NCI-H524 treated with DMSO at 0.1 percent for 48 hours (cell line): ENCODE data around the gene CST6.
"Not testable (repeated sequence)": the region's sequence is repeated elsewhere in the genome, so short reads cannot be mapped to it uniquely, and the experiment has no call there.

ENCODE experiments used
- DNase-seq: peaks from one replicate; lab custom pipeline; 2025; lab: John Stamatoyannopoulos, UW

The CST6 gene

DNA sequence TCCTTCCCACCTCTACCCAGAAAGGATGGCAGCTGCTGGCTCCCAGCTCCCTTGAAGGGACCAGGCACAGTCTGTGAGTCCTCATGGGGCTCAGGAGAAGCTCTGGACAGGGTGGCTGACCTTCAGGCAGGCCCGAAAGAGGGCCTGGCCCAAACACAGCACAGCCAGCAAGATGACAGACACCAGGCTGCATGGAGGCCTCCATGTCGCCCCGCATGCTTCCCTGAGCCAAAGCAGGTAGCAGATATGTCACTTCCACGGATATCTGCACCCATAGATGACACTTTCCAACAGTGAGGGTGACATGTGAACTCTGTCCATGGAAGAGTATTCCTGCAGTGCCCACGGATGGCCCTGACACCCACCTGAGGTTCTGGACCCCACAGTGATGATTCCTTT lies 28.2 kb upstream of the CST6 start:
- no peak for DNase-seq

DNA sequence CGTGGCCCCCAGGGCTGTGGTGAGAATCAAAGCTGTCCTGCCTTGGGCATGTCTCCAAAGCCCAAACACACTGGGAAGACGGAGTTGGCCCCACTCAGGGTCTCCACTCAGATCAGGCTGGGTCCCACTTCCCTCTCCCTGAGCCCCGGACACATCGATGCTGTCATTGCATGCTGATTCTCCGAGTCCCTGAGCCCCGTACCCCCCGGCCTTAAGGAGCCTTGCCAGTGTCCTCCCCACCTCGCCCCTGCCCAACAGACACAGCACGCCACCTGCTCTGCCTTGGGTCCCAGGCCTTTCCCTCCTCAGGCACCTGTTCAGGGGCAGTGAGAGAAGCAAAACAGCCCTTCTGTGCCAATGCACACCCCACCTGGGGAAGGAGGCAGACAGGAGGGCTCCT lies 24.5 kb upstream of the CST6 start:
- DNase-seq: no peak

DNA sequence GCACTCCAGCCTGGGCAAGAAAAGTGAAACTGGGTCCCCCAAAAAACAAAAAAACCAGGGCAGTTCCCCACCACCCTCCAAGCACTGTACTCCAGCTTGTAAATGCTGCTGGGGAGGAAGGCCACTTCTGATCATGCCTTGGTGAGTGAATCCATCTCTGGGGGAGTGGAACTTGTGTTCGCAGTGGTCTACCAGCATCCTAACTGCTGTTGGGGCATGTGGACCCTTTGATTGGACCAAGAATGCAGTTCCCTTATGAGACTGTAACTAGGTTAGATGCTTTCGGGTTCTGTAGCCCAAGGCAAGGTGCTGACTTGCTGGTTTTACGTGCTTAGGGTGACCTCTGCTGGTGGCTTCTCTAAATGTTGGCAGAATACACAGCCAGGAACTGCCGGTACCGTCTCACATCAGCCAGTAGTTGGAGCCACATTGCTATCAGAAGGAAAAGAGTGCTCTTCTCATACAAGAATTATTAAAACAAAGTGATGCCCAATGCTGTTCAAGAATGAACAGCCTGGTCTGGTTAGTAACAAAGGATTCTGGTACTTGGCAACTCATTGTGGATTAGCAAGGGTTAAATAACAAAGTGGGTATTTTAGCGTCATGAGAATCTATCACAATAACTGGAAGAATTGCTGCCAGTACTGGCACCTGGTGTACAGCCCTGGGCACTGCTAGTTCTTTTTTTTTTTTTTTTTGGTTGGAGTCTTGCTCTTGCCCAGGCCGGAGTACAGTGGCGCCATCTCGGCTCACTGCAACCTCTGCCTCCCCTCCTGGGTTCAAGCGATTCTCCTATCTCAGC lies 22.8 kb upstream of the CST6 start:
- peak; percentile 55 for DNase-seq

DNA sequence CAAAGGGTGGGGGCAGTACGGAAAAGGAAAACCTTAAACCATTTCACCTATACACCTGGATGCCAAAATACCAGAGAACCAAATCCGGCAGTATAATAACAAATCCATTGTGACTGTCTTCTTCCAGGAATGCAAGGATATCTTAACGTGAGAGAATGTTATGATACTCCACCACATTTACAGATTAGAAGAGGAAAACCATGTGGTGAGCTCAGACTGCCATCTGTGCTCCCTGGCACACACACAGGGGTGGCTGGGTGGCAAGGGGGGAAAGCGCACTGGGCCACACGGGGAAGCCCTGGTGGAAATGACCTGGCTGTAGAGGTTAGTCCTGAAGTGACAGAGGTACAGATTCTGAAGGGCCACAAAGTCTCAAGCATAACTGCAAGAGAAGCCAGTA lies 19.8 kb upstream of the CST6 start:
- peak; percentile 9 for DNase-seq

DNA sequence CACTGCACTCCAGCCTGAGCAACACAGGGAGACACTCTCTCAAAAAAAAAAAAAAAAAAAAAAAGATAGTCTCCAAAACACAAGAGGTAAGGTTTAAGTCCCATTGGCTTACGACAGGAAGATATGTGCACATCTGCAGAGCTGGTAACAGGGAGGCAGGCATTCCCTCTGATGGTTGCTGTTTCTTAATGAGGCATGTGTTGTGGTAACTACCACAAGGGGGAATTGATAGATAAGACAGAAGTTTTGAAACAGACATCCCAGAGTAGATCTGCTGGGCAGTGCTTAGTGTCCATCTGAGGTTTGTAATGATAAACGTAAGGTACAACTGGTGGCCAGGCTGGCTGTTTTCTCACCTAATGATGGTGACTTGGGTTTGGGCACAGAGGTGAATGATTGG lies 14.5 kb upstream of the CST6 start:
- no peak for DNase-seq

DNA sequence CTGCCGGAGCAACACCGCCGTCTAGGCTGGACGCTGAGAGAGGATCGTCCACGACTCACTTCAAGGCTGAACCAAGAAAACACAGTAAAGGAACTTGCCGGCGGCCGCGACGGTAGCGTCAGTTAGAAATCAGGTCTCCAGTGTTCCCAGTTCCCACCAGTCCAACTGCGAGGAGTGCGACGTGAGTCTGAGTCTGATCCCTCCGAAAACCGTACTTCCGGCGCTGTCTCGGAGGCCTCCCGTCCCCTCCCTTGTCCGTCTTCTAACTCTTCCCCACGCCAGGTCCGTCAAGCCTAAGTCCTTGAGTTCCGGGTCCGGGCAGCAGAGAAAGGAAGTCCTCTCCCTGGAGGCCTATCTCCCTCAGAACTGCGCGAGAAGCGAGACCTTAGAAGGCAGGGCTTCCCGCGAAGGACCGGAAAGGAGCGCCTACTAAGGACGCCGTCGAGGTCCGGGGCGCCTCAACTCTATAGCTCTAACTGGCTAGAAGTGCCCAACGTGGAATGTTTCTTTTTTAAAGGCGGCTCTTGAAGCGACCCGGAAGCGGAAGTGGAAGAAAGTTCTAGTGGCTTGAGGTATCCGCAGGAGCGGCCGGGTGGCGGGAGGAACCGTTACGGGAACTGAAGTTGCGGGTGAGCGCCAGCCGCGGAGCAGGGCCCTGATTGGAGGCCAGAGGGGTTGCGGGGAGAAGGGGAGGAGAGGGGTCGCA lies 9.7 kb upstream of the CST6 start, which contains the start of the genes BANF1 and EIF1AD:
Gene BANF1 (plus strand): TSS at position 562 of the 706 bp plus-strand sequence. CDS start 748 bp downstream, outside the sequence.
Gene EIF1AD (minus strand): TSS at position 216 of the 706 bp plus-strand sequence. CDS start 1,768 bp downstream, outside the sequence.
- DNase-seq: peak; percentile 80

DNA sequence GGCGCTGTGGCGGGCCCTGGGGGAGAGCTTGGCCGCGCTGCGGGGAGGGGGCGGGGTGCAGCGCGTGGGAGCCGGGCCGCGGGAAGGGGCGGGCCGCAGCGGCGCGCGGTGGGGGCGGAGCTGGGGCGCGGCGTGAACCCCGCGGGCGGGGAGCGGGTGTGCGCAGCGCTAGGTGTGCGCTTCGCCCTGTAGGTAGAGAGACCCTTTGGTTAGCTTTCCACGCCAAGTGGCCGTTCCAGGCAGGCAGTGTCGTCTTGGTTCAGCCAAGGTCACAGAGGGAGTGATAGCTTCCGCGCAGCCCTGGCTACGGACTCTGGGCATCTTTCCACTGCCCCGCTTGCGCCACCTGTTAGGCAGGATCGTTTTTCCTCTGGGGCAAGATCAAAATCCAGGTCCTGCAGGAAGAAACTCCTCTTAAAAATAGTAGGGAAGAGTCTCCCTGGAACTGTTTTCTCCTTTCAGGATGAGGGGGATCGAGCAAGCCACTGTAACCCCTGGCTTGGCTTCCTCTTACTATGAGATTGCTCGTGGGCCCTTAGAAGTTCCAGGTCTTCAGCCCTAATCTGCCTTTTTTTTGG lies 9.1 kb upstream of the CST6 start:
- no peak for DNase-seq

DNA sequence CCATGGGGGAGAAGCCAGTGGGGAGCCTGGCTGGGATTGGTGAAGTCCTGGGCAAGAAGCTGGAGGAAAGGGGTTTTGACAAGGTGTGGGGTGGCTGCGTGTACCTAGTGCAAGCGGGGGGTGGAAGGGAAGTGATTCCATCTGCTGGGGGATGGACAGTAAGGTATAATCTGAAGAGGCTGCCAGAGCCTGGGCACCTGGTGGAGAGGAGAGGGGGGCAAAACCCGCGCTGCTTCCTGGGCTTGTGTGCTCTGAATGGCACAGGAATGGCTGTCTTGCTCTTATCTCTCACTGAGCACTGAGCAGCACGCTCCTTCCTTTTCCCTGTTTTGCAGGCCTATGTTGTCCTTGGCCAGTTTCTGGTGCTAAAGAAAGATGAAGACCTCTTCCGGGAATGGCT lies 8.5 kb upstream of the CST6 start:
- DNase-seq: no peak

DNA sequence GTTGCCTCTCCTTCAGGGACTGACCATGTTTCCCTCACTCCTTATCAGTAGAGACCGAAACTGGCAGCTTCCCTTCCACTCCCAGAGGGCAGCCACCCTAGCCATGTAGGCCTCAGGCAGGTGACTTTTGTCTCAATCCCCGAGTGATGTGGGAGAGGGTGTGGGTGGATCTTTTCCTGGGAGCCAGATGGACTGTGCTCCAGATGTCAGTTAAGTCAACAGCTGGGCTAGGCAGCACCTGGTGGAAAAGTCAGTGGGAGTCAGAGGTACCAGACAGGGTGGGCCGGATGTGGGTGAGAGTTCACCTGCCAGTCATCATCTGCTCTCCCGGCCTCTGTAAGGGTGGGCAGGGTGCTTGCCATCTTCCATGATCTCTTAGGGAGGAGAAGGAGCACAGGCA lies 7.6 kb upstream of the CST6 start:
- no peak for DNase-seq

DNA sequence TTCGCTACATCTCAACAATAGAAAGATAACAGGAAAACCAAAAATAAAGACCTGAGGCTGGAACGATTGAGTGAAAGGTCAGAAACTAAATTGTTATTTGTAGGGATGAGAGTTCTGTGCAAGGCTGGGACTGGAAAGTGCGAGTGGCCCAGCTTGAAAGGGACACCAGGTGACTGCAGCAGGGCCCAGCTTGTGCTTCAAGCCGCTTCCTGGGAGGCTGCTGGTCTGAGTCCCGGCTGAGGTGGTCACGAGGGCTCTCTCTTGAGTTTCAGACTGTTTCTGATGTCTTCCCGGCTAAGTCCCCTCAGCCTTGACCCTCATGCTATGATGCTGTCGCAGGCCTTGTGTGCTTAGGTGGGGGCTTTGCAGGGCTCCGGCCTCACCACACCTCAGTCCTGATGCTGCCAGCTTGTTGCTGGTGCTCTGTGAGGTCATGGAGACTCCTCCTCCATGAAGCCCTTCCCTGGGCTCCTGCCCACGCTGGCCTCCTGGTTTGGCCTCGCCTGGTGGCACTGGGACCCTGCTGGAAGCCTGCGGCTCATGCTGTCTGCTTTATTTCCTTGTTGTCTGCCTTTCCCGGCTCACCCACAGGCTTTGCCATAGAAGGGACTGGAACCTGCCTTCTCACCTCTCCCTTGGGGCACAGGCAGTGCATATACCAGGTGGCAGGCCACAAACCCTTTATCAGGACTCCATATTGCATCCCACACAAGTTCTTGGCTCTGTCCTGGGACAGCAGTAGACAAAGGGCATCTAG lies 5.5 kb upstream of the CST6 start:
- DNase-seq: no peak

DNA sequence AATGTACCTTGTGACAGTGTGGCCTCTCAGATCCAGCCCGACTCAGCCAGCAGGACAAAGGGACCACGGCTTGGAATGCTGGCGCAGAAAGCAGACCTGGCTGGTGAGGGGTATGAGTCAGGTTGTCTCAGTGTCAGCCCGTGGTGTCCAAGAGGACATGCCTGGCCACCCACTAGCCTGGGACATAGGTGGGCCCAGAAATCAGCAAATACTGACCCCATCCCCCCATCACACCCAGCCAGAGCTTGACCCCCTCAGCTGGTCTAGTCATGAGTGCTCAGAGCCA lies 5.0 kb upstream of the CST6 start:
- DNase-seq: no peak

DNA sequence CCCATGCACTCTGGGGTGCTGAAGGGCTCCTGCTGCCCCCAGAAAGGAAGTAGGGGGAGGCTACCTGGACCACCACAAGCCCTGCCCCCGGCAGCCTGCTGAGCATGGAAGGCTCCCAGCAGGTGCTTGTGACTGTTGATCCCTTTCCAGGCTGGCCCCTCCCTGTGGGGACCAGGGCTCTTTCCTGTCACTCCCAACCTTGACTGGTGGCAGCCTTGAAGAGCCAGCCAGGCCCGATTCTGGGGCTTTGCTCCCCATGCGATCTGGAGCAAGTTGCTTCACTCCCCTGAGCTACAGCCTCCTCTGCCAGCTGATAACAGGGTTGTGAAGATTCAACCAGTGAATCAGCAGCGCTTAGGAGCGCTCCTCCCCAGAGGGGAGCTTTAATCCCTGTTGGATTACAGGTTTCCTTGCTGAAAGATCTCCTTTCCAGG lies 4.6 kb upstream of the CST6 start:
- no peak for DNase-seq

DNA sequence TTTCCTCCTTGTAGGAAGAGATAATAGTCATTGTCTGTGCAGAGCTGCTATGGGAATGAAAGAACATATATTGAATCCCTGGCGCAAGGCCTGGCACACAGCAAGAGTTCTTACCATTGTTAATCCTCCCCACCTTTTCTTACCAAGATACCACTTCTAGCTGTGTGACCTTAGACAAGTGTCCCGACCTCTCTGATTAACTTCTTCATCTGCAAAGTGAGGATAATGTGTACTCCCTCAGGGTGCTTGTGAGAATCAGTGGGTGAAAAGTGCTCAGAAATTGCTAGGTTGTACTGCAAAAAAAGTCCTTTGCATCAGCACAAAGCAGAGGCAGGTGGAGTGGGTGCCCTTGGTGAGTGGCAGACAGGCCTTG lies 3.7 kb upstream of the CST6 start:
- no peak for DNase-seq

DNA sequence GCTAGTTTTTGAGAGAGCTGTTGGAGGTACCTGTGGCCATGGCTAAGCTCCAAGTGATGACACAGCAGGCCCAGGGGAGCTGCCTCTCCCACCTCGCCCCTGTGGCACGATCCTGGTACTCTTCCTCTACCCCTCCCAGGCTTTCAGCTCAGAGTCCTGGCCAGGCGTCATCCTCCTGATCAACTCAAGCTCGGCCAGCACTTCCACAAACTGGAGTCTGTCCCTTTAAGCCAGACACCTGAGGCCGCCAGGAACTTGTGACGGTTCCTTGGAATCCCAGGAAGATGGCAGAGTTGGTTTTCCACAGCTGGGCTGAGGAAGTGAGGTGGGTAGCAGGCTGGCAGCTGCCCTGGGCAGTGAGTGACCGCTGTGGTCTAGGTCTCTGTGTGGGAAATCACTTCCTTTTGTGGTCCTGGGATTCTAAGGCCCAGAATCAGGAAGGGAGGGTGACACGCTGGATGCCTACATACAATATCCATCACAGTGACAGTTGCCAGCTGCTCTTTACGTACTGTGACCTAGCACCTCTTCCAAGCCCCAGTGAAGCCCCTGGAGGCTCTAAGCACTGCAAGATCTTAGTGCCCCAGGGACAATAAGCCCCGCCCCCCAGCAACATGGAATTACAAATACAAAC lies 3.2 kb upstream of the CST6 start:
- DNase-seq: no peak

DNA sequence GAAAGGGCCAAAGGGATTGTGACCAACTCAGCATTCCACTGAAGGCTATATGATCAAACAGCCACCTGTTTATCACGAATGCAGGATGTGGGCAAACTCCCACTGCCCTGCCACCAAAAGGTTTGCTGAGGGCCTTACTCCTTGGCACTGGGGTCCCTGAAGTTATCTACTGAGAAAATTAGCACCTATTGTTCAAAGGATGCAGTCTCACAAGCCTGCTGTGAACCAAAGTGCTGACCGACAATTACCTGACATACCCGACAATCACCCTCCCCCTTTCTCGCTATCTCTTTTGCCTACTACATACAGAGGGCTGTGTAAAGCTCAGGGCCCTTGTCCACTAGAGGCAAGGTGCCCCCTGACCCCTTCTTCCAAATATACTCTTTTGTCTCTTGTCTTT lies 1.8 kb upstream of the CST6 start:
- DNase-seq: not testable (repeated sequence)

DNA sequence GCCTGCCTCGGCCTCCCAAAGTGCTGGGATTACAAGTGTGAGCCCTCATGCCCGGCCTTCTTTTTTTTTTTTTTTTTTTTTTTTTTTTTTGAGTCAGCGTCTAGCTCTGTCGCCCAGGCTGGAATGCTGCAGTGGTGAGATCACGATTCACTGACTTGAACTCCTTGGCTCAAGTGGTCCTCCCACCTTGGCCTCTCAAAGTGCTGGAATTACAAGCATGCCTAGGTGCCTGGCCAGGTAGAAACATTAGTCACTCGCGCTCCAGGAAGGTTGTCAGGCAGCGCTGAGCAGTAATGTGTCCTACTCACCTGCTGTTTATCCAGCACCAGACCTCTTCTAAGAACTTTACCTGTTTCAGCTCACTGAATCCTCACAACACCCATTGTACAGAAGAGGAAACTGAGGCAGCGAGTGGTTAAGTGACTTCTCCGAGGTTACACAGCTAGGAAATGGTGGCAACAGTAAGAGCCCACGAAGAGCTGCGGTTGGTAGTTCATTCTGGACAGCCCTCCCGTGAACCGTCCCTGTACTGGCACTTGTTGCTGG lies 496 bp upstream of the CST6 start:
- DNase-seq: no peak

DNA sequence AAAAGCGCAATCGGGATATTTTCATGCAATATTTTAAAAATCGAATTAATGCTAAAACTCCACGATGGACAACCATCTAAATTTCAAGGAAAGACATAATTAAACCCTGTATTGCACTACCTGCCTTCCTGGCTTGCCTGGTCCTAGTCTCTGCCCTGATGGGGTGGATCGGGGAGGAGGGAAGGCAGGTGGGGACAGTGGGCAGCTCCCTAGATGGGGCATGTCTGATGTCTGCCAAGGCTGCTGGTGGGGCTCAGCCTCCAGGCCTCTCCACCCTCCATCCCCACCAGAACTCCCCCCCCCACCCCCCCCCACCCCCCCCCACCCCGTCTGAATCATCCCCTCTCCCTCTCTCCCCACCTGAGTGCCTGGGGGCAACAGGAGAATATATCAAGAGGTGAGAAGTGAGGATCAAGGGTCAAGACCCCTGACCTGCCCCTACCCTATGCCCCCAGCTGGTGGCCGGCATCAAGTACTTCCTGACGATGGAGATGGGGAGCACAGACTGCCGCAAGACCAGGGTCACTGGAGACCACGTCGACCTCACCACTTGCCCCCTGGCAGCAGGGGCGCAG lies 650 bp downstream of the CST6 start:
- no peak for DNase-seq

DNA sequence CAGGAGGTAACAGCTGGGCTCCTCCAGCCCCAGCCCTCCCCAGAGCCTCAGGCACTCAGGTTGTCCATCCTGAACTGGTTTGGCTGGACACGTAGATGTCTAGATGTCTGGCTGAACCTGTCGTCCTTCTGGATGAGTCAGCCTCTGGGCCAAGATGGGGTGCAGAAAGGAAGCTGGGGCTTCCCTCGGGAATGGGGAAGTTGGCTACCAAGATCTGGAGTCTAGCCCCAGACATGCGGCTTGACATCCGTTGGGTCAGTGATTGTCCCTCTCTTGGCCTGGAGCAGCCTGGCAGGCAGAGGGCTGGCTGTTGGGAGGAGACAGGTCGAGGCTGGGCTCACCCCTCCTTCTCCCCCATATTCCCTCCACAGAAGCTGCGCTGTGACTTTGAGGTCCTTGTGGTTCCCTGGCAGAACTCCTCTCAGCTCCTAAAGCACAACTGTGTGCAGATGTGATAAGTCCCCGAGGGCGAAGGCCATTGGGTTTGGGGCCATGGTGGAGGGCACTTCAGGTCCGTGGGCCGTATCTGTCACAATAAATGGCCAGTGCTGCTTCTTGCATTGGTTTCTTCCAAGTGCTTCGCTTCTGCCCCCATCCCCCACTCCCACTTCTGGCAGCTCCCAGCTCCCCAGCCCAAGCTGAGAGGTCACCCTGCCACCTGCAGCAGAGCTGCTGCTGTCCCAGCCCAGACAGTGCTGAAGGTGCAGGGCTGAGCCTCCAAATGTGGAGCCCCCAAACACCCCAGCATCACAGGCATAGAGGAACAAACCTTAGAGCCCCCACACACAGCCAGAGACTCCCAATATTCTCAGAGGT lies 1.3 kb downstream of the CST6 start:
- no peak for DNase-seq

DNA sequence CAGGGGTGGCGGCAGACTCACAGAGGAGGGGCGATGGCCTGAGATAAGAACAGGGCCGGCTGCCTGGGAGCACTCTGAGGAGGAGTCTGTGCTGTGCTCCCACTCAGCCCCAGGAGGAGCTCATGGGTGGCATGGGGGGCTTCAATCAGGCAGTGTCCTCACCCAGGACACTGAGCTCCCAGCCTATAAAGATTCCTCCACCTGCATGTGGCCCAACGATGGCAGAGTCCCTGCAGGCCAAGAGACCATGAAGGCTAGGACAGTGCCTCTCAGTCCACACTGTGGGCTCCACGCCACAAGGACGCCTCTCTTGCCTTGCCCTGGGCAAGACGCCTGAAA lies 1.9 kb downstream of the CST6 start:
- no peak for DNase-seq

DNA sequence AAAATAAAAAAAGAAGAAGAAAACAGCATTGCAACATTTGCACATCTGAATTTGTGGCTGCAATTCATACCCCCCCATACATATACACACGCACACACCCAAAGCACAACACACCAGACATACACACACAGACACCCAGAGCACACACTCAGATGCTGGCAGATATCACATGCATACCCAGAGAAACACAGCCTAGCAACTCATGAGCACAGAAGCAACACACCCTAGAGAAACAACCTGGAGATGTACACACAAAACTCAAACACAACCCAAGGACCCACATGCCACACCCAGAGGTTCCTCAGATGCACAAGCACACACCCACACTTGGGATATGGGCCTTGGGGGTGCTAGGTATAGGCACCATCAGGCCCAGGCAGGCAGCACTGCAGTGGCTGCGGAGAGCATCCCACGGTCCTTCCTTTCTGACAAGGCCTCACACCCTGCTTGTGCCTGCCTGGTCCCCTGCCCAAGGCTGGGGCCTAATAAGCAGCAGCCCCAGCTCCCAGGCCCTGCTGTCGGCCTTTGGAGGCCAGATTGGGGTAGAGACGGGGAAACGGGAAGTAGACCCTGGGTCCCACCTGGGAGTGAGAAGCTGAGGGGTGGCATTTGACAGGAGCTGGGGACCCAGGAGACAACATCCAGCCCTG lies 3.1 kb downstream of the CST6 start:
- DNase-seq: no peak
